ENCODE data around the gene PPEF1.

- no peak for TF ChIP-seq CTCF (IDR thresholded peaks at IDR 0.05)
- no peak for TF ChIP-seq POLR2A (IDR thresholded peaks at IDR 0.05)
These were observed 154.1 kb downstream of the PPEF1 start for GRCh38 chrX:18861511-18861910.
